Stimulated activated CD8-positive, alpha-beta memory T cell treated with anti-CD3 and anti-CD28 coated beads, Interleukin-7, amount 100 ng/mL, for 4 hours (primary cell): ENCODE measurements around the gene HSD11B1.

Source experiments
- DNase-seq, 2 donors: peaks; one replicate each; pipeline ENCODE4 v3.0.0-alpha.2; 2020; ENCODE audit warnings: low read depth in 2 of 2

The HSD11B1 gene

DNA sequence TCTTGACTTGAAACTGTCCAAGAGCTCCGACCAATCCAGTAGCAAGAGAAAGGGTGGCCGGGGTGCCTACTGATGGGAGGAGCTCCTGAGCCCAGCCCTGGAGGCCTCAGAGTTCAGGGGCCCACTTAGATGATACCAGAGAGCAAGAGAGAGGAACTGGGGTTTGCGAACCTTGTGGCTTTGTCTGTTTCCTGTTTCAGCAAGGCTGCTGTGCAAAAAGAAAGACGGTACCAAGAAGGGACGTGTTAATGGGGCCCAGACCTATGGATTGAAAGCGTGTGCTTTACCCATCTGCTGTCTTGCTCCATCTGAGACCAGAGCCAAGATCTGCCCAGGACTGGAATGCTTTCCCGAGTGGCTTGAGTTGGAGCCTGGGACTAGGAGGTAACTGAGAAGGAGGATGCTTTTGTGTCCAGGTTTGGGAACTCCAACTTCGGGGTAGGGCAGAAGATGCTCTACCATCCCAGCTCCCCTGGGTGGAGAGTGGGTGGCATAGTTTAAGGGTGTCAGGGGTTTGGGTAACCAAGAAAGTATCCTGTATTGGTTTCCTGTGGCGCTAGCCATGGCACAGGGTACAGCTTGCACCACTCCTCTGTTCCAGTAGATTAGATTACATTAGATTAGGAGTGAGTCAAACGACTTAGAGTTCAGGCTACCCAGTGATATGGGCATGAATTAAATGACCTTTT, 51.4 kb downstream of the HSD11B1 start, which contains the start of gene TRAF3IP3:
TSS of gene TRAF3IP3 (plus strand) at position 128 of the 689 bp plus-strand sequence. CDS start 3,987 bp downstream, outside the sequence.
- peak; percentile 58 to 62 for DNase-seq

GRCh38 chr1:209756615-209757445, 52.2 kb downstream of the HSD11B1 start:
- DNase-seq = no peak

DNA sequence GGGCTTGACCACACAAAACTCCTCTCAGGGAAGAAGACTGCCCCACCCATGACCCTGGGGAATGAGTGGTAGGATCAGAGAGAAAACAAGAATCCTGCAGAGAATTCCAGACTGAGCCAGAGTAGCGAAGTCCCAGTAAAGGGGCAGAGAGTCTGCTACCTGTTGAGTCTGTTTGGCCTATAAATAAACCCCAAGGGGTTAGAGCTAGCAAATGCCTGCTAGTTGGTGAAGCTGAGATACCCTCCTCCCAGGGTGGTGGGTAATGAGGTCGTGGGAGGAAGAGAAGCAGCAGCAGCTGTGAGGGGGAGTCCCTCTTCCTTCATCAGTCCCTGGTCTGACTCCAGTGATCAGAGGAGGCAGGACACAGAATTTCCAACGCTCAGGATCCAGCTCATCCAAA, 53.8 kb downstream of the HSD11B1 start:
- DNase-seq = no peak

- DNase-seq = no peak
These were observed 55.2 kb downstream of the HSD11B1 start for GRCh38 chr1:209759829-209760359.

DNA sequence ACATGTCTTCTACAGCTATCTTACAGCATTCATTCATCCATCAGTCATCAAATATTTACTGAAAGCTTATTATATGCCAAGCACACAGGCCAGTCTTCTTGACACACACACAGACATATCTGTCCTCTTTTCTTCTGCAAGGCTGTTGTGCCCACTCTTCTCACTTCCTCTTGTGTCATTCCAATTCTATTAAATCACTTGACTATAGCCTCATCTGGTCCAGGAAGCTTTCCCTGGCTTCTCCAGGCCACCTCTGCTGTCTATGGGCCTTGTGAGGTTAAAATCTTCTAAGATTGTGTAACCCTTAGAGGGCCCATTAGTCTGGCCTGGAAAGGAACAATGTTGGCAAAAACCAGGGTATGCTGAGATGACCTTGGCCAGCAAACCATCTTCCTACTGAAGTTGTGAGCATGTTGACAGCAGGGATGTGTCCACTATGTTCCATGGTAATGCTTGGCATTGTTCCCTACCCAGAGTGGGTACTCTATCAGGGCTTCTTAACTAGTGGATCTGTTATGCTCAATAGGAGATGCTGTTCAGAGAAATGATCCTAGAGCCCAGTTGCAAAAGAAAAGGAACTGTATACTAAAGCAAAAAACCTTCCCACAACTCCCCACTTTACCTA, 56.5 kb downstream of the HSD11B1 start:
- no peak for DNase-seq

GRCh38 chr1:209766051-209766450, 61.4 kb downstream of the HSD11B1 start:
- no peak for DNase-seq

GRCh38 chr1:209767096-209767495, 62.5 kb downstream of the HSD11B1 start:
- no peak for DNase-seq

GRCh38 chr1:209767706-209768105, 63.1 kb downstream of the HSD11B1 start:
- DNase-seq = no peak

DNA sequence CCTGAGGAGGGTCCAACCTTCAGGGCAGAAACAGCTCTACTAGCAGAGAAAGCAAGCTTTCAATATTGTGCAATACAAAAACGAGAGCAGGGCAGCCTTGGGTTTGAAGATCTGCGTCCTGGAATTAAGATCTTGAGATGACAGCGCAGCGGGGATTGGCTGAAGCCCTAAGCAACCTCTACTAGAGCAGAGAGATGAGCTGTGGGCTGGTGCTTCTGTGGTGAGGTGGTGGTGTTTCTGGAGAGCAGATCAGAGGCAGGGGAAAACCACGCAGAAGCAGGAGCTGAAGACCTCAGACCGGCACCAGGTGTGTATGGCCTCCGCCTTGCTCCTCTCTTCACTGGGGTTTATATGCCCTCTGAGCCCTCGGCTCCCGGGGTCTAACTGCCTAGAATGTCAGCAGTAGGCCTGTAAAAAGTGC, 63.7 kb downstream of the HSD11B1 start:
- DNase-seq = peak; percentile 71

DNA sequence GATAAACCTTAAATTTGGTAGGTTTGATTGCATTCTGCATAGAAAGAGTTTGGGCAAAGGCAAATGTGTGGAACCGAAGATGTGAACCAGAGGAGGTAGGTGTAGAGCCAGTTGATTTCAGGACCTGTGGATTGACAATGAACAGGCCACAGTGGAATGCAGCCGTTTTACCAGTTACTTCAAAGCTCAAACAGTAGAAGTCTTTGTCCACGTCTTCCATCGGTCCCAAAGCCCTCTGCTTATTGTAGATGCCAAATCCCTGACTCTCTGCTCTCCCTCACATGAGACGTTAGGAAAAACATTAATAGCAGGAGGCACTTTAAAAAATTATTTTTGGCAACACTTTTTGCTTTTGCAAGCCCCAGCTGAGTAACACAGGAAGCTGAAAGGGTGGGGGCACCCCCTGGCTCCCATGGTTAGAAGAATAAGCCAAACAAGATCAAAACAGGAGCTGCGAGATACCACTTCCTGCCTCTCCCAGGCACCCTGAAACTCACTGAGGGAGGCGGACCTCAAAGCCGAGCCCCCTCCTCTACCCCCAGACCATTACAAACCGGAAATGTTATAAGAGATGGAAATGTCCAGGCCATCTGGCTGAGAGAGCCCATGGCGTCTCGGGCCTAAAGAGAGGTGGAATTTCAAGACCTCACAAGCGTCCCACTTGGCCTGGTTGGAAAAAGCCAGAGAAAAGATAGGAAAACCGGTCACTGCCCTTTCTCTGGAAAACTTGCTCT, 64.7 kb downstream of the HSD11B1 start:
- peak; percentile 65 to 68 for DNase-seq

DNA sequence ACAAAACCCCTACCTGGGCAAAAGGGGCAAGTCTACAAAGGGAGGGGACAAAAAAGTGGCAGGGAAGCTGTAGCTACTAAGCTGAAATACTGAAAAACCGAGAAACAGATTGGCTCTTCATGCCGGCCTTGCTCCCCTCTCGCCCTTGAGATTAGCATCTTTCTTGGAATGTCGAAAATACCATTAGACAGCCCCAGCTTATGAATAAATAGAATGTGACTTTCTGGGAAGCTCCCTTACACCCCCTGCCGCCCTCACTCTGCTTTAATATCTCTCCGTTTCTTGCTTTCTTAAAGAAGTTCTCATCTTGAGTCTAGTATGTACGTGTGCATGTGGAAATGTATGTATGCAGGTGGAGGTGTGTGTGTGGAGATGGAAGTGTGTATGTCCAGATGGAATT, 65.3 kb downstream of the HSD11B1 start:
- no peak for DNase-seq

GRCh38 chr1:209770636-209771415, 66.2 kb downstream of the HSD11B1 start:
- DNase-seq = no peak

DNA sequence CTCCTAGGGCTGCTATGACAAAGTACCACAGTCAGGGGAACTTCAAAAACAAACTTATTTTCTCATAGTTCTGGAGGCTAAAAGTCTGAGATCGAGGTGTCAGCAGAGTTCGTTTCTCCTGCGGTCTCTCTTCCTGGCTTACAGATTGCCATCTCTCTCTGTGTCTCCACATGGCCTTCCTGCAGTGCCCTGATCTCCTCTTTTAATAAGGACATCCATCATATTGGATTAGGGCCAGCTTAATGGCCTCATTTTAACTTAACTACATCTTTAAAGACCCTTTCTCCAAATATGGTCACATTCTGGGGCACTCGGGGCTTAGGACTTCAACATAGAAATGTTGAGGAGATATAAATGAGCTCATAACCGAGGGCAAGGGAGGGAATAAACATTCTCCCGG, 67.5 kb downstream of the HSD11B1 start:
- no peak for DNase-seq

GRCh38 chr1:209774592-209774991, 69.9 kb downstream of the HSD11B1 start:
- no peak for DNase-seq

DNA sequence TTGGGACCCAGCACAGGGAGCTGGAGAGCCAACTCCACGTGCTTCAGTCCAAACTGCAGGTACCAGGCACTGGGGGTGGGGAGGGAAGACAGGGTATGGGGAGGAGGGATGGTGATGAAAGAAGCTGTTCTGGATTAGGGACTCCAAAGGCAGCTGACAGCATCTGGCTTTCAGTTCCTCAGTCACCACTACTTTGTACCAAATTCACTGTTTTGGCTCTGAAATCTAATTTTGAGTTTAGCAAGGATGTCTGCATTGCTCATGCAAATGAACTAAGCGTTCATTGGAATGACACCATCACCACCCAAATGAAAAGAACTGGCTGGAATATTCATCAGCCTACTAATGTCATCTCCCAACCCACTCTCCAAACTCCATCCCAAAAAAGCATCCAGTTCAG, 71.0 kb downstream of the HSD11B1 start:
- no peak for DNase-seq

DNA sequence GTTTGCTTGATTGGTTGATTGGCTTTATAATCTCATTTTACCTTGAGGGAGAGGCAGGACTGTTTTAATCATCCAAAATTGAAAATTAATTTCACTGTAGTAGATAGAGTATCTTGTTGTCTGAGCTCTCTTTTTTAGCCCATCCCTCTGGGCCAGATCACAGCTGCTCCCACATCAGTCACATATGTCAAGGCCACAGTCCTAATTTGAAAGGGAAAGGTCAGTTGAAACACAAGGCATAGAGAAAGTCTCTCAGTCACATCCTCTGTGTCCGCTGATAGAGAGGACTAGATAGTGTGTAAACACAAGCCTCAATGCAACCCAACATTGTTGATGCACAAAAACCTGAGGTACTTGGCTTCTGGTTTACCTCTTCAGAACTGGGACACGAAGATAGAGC, 72.9 kb downstream of the HSD11B1 start:
- DNase-seq = no peak

DNA sequence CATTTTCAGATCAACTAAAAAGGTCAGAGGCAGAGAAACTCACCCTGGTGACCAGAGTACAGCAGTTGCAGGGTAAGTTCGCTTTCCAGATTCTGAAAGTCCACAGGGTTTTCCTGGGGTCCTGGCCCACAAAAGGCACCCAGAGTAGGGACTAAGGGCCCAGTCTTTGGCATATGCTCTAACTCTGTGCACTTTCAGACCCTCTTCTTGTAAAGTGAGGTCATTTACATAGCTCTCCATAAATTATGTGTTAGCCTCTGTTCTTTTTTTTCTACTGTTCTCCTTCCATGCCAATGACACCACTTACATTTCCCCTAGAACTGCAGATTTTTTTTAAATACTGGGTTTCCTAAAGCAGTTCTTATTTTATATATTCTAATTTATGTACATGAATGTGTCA, 73.5 kb downstream of the HSD11B1 start:
- no peak for DNase-seq

DNA sequence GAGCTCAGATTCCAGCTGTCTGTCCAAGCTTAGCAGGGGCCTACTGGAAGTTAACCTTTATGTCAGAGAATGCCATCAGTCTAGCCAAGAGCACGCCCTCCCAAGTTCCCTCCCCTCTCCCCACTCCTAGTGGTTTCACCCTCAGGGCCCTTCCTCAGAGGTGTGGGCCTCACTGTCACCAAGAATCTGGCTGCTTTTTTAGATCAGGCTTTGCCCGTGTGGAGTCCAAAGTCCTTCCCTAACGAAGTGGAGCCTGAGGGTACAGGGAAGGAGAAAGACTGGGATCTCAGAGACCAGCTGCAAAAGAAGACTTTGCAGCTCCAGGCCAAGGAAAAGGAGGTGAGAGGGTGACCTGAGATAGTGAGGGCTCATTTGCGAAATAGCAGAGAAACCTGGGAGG, 75.6 kb downstream of the HSD11B1 start:
- DNase-seq = no peak

DNA sequence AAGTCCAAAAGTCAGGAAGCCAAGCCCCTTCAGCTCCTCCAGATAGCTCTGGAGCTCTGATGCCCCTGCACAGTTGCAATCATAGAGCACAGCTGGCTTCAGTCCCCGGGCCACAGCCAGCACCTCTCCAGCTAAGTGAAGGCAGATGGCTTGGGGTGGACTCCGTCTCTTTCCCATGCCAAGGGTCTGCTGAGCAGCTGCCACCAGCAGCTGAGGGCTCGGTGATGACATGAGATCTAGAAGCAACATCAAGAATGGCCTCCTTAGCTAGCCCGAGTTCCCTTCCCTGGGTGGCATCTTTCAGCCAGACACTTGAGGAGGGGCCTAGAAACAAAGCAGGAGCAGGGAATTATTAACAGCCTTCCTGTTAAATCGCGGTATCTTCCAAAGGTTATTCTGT, 78.7 kb downstream of the HSD11B1 start:
- DNase-seq = no peak
